ENCODE data around the gene EIF2D. TPM values are rescaled to one million over a fixed set of nuclear protein-coding genes. Genes with fewer than 3 reads are reported as not detected.

EIF2D gene
- total and polyA plus RNA-seq, 8 donors = 20.9 to 37.9 (median 29.3) TPM

DNA sequence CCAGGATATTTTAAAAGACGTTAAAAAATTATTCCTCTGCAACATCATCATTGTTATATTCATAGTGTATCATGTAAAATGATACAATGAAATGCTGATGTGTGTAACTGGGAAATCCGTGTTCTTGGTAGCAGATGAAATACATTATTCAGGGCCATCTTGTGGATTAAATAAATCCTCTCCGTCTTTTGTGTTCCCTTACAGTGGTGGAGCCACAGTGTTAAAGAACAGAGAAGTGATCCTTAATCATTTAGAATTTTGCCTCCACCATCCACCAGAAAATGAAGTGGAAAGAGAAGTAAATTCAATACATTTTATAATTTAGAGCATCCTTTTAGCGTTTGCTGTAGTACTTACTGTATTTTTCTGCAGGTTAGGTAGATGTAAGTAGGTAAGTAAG is 24.4 kb upstream of the EIF2D start:
- no peak for ATAC-seq
- Histone ChIP-seq H3K4me1 (peaks cover 5 to 15% (median 9%) of the 10 kb centered on the region in 3 donors), H3K4me3 (no peak overlapping the region), H3K9me3 (no peaks in the 10 kb centered on the region), H3K27ac (no peak overlapping the region), H3K27me3 (no peaks in the 10 kb centered on the region), H3K36me3 (no peaks in the 10 kb centered on the region)
- DNase-seq = no peak
- WGBS, 2 donors = 29 to 34% methylated on average over 4 of the region's 4 CpGs
- FAIRE-seq = no peak
- TF ChIP-seq, protein P1, sequence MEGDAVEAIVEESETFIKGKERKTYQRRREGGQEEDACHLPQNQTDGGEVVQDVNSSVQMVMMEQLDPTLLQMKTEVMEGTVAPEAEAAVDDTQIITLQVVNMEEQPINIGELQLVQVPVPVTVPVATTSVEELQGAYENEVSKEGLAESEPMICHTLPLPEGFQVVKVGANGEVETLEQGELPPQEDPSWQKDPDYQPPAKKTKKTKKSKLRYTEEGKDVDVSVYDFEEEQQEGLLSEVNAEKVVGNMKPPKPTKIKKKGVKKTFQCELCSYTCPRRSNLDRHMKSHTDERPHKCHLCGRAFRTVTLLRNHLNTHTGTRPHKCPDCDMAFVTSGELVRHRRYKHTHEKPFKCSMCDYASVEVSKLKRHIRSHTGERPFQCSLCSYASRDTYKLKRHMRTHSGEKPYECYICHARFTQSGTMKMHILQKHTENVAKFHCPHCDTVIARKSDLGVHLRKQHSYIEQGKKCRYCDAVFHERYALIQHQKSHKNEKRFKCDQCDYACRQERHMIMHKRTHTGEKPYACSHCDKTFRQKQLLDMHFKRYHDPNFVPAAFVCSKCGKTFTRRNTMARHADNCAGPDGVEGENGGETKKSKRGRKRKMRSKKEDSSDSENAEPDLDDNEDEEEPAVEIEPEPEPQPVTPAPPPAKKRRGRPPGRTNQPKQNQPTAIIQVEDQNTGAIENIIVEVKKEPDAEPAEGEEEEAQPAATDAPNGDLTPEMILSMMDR (IDR thresholded peaks at IDR 0.05) = no peak
- intact Hi-C loops (cut with DNase I) = no loop called here

DNA sequence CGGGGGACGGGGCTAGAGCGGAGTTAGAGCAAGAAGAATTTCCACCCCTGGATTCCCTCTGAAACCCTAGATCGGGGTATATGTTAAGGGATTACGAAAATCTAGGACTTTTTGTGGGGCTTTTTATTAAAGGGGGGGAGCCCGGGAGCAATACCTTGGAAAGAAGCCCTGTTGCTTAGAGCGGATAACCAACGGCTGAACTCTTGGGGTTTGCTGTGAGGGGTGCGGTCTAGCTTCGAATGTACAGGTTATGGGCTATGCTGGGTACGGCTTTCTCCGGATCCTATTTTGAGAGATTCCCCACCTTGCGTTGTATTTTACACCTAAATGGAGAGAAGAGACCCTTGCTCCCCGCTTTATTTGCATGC is 23.7 kb upstream of the EIF2D start:
- Histone ChIP-seq H3K36me3 (no peaks in the 10 kb centered on the region), H3K9me3 (no peaks in the 10 kb centered on the region), H3K27ac (peak overlapping the region in 3 of 4 donors; percentile 68 to 80 (median 78)), H3K4me3 (peak overlapping the region; percentile 76 to 96 (median 86)), H3K27me3 (no peaks in the 10 kb centered on the region), H3K4me1 (peaks cover 7 to 17% (median 9%) of the 10 kb centered on the region in 3 donors)
- intact Hi-C loops (cut with DNase I) = no loop called here
- no peak for DNase-seq
- TF ChIP-seq, protein P1 (IDR thresholded peaks at IDR 0.05) = no peak
- no peak for FAIRE-seq
- peak in 3 of 4 donors; percentile 2 to 10 (median 3) for ATAC-seq
- 3% methylated on average over 14 of the region's 14 CpGs for WGBS, 2 donors

DNA sequence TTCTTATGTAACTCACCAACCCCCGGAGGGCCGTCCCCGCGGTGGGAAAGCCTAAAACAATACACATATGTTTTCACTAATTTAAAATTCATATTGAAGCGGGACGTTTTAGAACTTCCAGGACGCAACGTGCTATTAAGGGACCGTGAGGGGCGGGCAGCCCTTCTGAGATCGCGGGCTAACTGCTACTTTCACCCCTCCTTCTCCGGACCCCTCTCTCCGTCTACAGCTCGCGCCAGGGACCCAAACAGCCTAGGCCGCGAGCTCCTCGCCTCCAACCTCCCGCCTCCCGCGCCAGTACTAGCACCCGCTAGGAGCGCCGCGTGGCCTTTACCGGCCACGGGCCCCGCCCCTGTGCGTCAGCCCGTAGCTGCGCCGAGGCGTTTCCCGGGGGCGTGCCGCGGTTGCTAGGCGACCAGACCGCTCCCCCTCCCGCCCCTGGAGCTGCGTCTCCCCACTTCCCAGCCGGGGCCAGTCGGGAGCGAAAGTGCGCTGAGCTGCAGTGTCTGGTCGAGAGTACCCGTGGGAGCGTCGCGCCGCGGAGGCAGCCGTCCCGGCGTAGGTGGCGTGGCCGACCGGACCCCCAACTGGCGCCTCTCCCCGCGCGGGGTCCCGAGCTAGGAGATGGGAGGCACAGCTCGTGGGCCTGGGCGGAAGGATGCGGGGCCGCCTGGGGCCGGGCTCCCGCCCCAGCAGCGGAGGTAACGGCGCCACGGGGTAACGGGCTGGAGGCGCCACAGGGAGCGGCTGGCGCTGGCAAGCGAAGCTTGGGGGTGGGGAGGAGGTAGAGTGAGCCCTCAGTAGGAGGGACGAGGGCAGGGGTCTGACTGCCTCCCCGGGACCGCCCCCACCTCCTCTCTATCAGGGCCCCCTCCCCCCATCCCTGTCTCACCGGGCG is 23.1 kb upstream of the EIF2D start, which contains the start of gene DYRK3:
TSS of gene DYRK3 (plus strand) at position 457 of the 898 bp plus-strand sequence. CDS start at position 625, 168 bp downstream.
- intact Hi-C loops (cut with DNase I) = no loop called here
- 1% methylated on average over 66 to 84 of the region's 84 CpGs for WGBS, 2 donors

DNA sequence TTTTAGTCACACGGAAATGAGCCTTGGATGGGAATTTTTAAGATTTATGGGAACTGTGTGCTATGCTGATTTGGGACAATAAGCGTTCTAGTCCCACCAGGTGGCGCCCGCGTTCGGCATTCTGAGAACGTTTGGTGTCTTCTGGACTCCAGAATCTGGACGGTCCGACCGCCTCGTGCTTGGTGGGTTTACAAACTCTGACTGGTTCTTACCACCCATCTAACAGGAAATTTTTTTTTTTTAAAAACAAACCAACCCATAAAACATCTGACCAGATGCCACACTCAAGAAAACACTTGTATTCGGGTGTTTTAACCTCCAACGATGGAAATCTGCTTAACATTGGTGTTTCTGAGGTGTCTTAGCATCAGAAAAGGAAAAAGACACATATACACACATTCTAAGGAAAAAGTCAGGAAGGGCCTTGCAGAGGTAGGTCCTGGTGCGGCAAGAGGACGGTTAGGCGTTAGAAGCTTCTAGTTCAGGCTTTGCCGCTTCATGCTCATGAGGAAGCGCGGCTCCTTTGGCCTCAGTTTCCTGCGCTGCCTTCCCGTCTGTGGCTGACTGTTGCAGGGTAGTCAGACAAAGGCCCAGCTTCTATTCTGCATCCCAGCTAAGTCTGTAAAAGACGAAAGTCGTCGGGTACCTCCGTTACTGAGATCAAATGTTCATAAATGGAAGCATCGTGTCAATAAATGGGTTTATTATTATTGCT is 22.3 kb upstream of the EIF2D start:
- H3K27me3 ChIP-seq = no peaks in the 10 kb centered on the region
- FAIRE-seq (no peak), DNase-seq (peak; percentile 79 to 98 (median 90)), ATAC-seq (peak; percentile 65 to 79 (median 70))
- H3K27ac ChIP-seq = peak overlapping the region; percentile 57 to 80 (median 73)
- H3K9me3 ChIP-seq = no peaks in the 10 kb centered on the region
- peak overlapping the region; percentile 76 to 96 (median 86) for H3K4me3 ChIP-seq
- WGBS, 2 donors = 17 to 18% methylated on average over 26 of the region's 26 CpGs
- intact Hi-C loops (cut with DNase I) = loop anchor here in 1 of 3 donors (5.0 kb wide), 1 partner anchor 33 kb away; no protein-coding TSS in a partner anchor
- TF ChIP-seq, protein P1 (IDR thresholded peaks at IDR 0.05) = peak; percentile 32 to 74 (median 70)
- H3K36me3 ChIP-seq = no peaks in the 10 kb centered on the region
- peaks cover 8 to 20% (median 9%) of the 10 kb centered on the region in 3 donors for H3K4me1 ChIP-seq

More for the DNA sequence above, 23.1 kb upstream of the EIF2D start, which contains the start of gene DYRK3:
- no peak for FAIRE-seq
- peak within 1 kb of the TSS; percentile 76 to 96 (median 86) for H3K4me3 ChIP-seq
- peak; percentile 97 to 98 (median 98) for ATAC-seq
- DNase-seq = peak; percentile 95 to 99 (median 96)
- H3K4me1 ChIP-seq = peaks cover 8 to 20% (median 9%) of the 10 kb centered on the region in 3 donors
- no peaks in the 10 kb centered on the region for H3K27me3 ChIP-seq
- H3K9me3 ChIP-seq = no peaks in the 10 kb centered on the region
- H3K36me3 ChIP-seq = no peaks in the 10 kb centered on the region
- TF ChIP-seq, protein P1 (IDR thresholded peaks at IDR 0.05) = no peak
- peak within 1 kb of the TSS; percentile 57 to 80 (median 73) for H3K27ac ChIP-seq

Measured in pancreas (tissue), 10 donors.